C4-2B (cell line): Measurements from ENCODE around the gene ITPA.

ENCODE experiments used
- CTCF ChIP-seq: fragments of 450-650 bp; conservative IDR thresholded peaks from 2 replicates; pipeline ENCODE4 v1.5.1; 2017; ENCODE audit warnings: mild to moderate bottlenecking
- ZFX ChIP-seq: fragments of 450-650 bp; IDR thresholded peaks from 2 replicates; pipeline ENCODE4 v1.6.1; 2017

- no peak for TF ChIP-seq CTCF
- TF ChIP-seq ZFX, result no peak
Measured at GRCh38 chr20:3188823-3189413, 20.4 kb upstream of the ITPA start.
